ENCODE data around the gene UFSP1. TPM values are rescaled to one million over a fixed set of nuclear protein-coding genes. Genes with fewer than 3 reads are reported as not detected.

The UFSP1 gene
- total and polyA plus RNA-seq, 2 of the 13 experiments (the other 11 are each of a cell fraction or from before 2014, with no cell fraction given) = 0.65 to 3.3 TPM

GRCh38 chr7:100874577-100875355 is 14.7 kb downstream of the UFSP1 start, which contains the start of gene SRRT (continued):
- TF ChIP-seq ZBTB4 (CRISPR knock-in tag; IDR thresholded peaks at IDR 0.05; ENCODE audit: borderline replicate concordance) (peak; percentile 25; the same call in 1 of the 2 replicates), GABPA (IDR thresholded peaks at IDR 0.05; ENCODE audit: low read depth, low read length) (peak; percentile 65), GABPA (CRISPR knock-in tag; IDR thresholded peaks at IDR 0.05; ENCODE audit: low read depth) (peak; percentile 92), ZMAT3 (CRISPR knock-in tag; conservative IDR thresholded peaks at IDR 0.05) (peak; percentile 73; the same call in 1 of the 2 replicates), MBD4 (IDR thresholded peaks at IDR 0.05; ENCODE audit: borderline replicate concordance, low read length) (no peak), NR3C1 (CRISPR knock-in tag; IDR thresholded peaks at IDR 0.05) (no peak), IKZF4 (CRISPR knock-in tag; IDR thresholded peaks at IDR 0.05; ENCODE audit: borderline replicate concordance, low read depth, not compliant biosample characterization) (no peak), RNF219 (CRISPR knock-in tag; IDR thresholded peaks at IDR 0.05) (0 out of 2 replicates have a peak, but pooled peaks have one; percentile 9), HMG20B (CRISPR knock-in tag; conservative IDR thresholded peaks at IDR 0.05) (no peak), ZNF280D (CRISPR knock-in tag; IDR thresholded peaks at IDR 0.05) (0 out of 2 replicates have a peak, but pooled peaks have one; percentile 21), MED8 (CRISPR knock-in tag; IDR thresholded peaks at IDR 0.05; ENCODE audit: insufficient replicate concordance) (peak; percentile 61), KDM4B (CRISPR knock-in tag; IDR thresholded peaks at IDR 0.05) (no peak), TBX2 (CRISPR knock-in tag; IDR thresholded peaks at IDR 0.05; ENCODE audit: borderline replicate concordance) (peak; percentile 79; the same call in 1 of the 2 replicates), NPAS2 (CRISPR knock-in tag; IDR thresholded peaks at IDR 0.05; ENCODE audit: borderline replicate concordance) (0 out of 2 replicates have a peak, but pooled peaks have one; percentile 22), HES4 (CRISPR knock-in tag; IDR thresholded peaks at IDR 0.05; ENCODE audit: borderline replicate concordance) (0 out of 2 replicates have a peak, but pooled peaks have one; percentile 4), ZNF296 (CRISPR knock-in tag; conservative IDR thresholded peaks at IDR 0.05) (peak; percentile 46; the same call in 1 of the 2 replicates), NAIF1 (CRISPR knock-in tag; IDR thresholded peaks at IDR 0.05; ENCODE audit: borderline replicate concordance) (no peak)

All from HepG2 (cell line).